Activated CD4-positive, alpha-beta T cell treated with anti-CD3 and anti-CD28 coated beads, Interleukin-2, amount 10 ng/mL, durations not matched to agents 7 days and 5 days (primary cell): ENCODE results near the gene DNAJC13. TPM values are rescaled to one million over a fixed set of nuclear protein-coding genes. Genes with fewer than 3 reads are reported as not detected.
"Not testable (repeated sequence)": the region's sequence is repeated elsewhere in the genome, so short reads cannot be mapped to it uniquely, and the experiment has no call there.

Experiments
- CTCF ChIA-PET: fragments of 350-600 bp; sonication (Branson Sonifier 250); formaldehyde crosslinking; loops from one replicate; lab custom pipeline; 2021; ENCODE audit warnings: antibody characterized with exemption; lab: Charles Lee
- POLR2A ChIA-PET: fragments of 350-600 bp; sonication (Branson Sonifier 250); formaldehyde crosslinking; loops from one replicate; lab custom pipeline; 2021; ENCODE audit warnings: antibody characterized with exemption; lab: Charles Lee
- DNase-seq: peaks from one replicate; pipeline ENCODE4 v3.0.0-alpha.2; 2020
- H3K27ac Mint-ChIP-seq: one replicate; pipeline ENCODE4 v1.8.0; 2021; ENCODE audit warnings: mild to moderate bottlenecking, moderate library complexity, mixed read lengths
- H3K27me3 Mint-ChIP-seq: one replicate; pipeline ENCODE4 v1.8.0; 2021; ENCODE audit warnings: mixed read lengths
- H3K36me3 Mint-ChIP-seq: one replicate; pipeline ENCODE4 v1.8.0; 2021; ENCODE audit warnings: low read depth, mixed read lengths
- H3K4me1 Mint-ChIP-seq: one replicate; pipeline ENCODE4 v1.8.0; 2021; ENCODE audit warnings: mixed read lengths
- H3K4me3 Mint-ChIP-seq: one replicate; pipeline ENCODE4 v1.8.0; 2021; ENCODE audit warnings: mild to moderate bottlenecking, moderate library complexity, mixed read lengths
- H3K9me3 Mint-ChIP-seq: one replicate; pipeline ENCODE4 v1.8.0; 2021; ENCODE audit warnings: mixed read lengths
- total RNA-seq, 2 experiments: library from RNA; stranded (reverse); gene quantifications; one replicate each; pipeline ENCODE4 v1.2.3, GENCODE V29; 2021

Gene DNAJC13
- total RNA-seq, 2 experiments from 2014 or later = 37.3 to 38.6 TPM

GRCh38 chr3:132392675-132393074 is 24.6 kb upstream of the DNAJC13 start:
- CTCF ChIA-PET = not testable (repeated sequence)

GRCh38 chr3:132394320-132394719 is 23.0 kb upstream of the DNAJC13 start:
- H3K4me1 Mint-ChIP-seq = no peaks in the 10 kb centered on the region
- H3K27ac Mint-ChIP-seq = no peak overlapping the region
- peaks cover 9% of the 10 kb centered on the region for H3K27me3 Mint-ChIP-seq
- H3K4me3 Mint-ChIP-seq = no peak overlapping the region
- CTCF ChIA-PET = no interaction called here
- POLR2A ChIA-PET = no interaction called here
- H3K9me3 Mint-ChIP-seq = no peaks in the 10 kb centered on the region
- H3K36me3 Mint-ChIP-seq = no peaks in the 10 kb centered on the region
- DNase-seq = no peak

More at GRCh38 chr3:132392675-132393074, 24.6 kb upstream of the DNAJC13 start:
- H3K4me1 Mint-ChIP-seq, H3K27ac Mint-ChIP-seq, H3K36me3 Mint-ChIP-seq, DNase-seq, H3K27me3 Mint-ChIP-seq, POLR2A ChIA-PET, H3K4me3 Mint-ChIP-seq, H3K9me3 Mint-ChIP-seq: not testable (repeated sequence)

GRCh38 chr3:132395126-132395525 is 22.2 kb upstream of the DNAJC13 start:
- Mint-ChIP-seq H3K4me3 (no peak overlapping the region), H3K36me3 (no peaks in the 10 kb centered on the region), H3K4me1 (no peaks in the 10 kb centered on the region), H3K9me3 (no peaks in the 10 kb centered on the region), H3K27ac (no peak overlapping the region), H3K27me3 (peaks cover 9% of the 10 kb centered on the region)
- no peak for DNase-seq
- ChIA-PET POLR2A (no interaction called here), CTCF (no interaction called here)

GRCh38 chr3:132396255-132396654 is 21.0 kb upstream of the DNAJC13 start:
- no peaks in the 10 kb centered on the region for H3K9me3 Mint-ChIP-seq
- CTCF ChIA-PET = no interaction called here
- no peak for DNase-seq
- peaks cover 9% of the 10 kb centered on the region for H3K27me3 Mint-ChIP-seq
- H3K4me3 Mint-ChIP-seq = no peak overlapping the region
- no peaks in the 10 kb centered on the region for H3K36me3 Mint-ChIP-seq
- POLR2A ChIA-PET = no interaction called here
- H3K27ac Mint-ChIP-seq = no peak overlapping the region
- H3K4me1 Mint-ChIP-seq = no peaks in the 10 kb centered on the region

- H3K9me3 Mint-ChIP-seq, POLR2A ChIA-PET, H3K27me3 Mint-ChIP-seq, H3K36me3 Mint-ChIP-seq, H3K4me1 Mint-ChIP-seq, H3K27ac Mint-ChIP-seq, H3K4me3 Mint-ChIP-seq, DNase-seq: not testable (repeated sequence)
- CTCF ChIA-PET = interaction anchor here (1.3 to 1.6 kb wide), 2 partner anchors 11 to 45 kb away, joined by 3 to 4 read pairs; no protein-coding TSS in a partner anchor
These were observed 20.5 kb upstream of the DNAJC13 start for GRCh38 chr3:132396776-132397175.

- Mint-ChIP-seq H3K27me3 (peaks cover 14% of the 10 kb centered on the region), H3K4me3 (no peak overlapping the region), H3K36me3 (no peaks in the 10 kb centered on the region), H3K9me3 (no peaks in the 10 kb centered on the region), H3K4me1 (no peaks in the 10 kb centered on the region), H3K27ac (no peak overlapping the region)
- CTCF ChIA-PET = interaction anchor here (1.0 to 1.4 kb wide), 2 partner anchors 21 to 48 kb away, joined by 3 to 4 read pairs; no protein-coding TSS in a partner anchor
- POLR2A ChIA-PET = interaction anchor here (0.6 kb wide), 1 partner anchor 40 kb away, joined by 3 read pairs; no protein-coding TSS in a partner anchor
- DNase-seq = peak; percentile 39
These were observed 18.0 kb upstream of the DNAJC13 start for GRCh38 chr3:132399054-132399929.

GRCh38 chr3:132401255-132401654 is 16.0 kb upstream of the DNAJC13 start:
- ChIA-PET POLR2A (interaction anchor here (0.6 kb wide), 1 partner anchor 41 kb away, joined by 3 read pairs; no protein-coding TSS in a partner anchor), CTCF (no interaction called here)
- Mint-ChIP-seq H3K36me3 (no peaks in the 10 kb centered on the region), H3K27ac (no peak overlapping the region), H3K4me1 (no peaks in the 10 kb centered on the region), H3K9me3 (no peaks in the 10 kb centered on the region), H3K27me3 (peaks cover 16% of the 10 kb centered on the region), H3K4me3 (no peak overlapping the region)
- no peak for DNase-seq

GRCh38 chr3:132404276-132404675 is 13.0 kb upstream of the DNAJC13 start:
- H3K27ac Mint-ChIP-seq = no peak overlapping the region
- no peak for DNase-seq
- H3K9me3 Mint-ChIP-seq = no peaks in the 10 kb centered on the region
- no peaks in the 10 kb centered on the region for H3K36me3 Mint-ChIP-seq
- H3K4me3 Mint-ChIP-seq = no peak overlapping the region
- ChIA-PET CTCF (interaction anchor here (0.7 to 1.0 kb wide), 2 partner anchors 25 to 44 kb away, joined by 3 read pairs; no protein-coding TSS in a partner anchor), POLR2A (no interaction called here)
- peaks cover 21% of the 10 kb centered on the region for H3K27me3 Mint-ChIP-seq
- no peaks in the 10 kb centered on the region for H3K4me1 Mint-ChIP-seq

GRCh38 chr3:132405188-132405587 is 12.1 kb upstream of the DNAJC13 start:
- H3K36me3 Mint-ChIP-seq = no peaks in the 10 kb centered on the region
- H3K4me1 Mint-ChIP-seq = no peaks in the 10 kb centered on the region
- no peaks in the 10 kb centered on the region for H3K9me3 Mint-ChIP-seq
- ChIA-PET CTCF (interaction anchor here (0.6 kb wide), 1 partner anchor 104 kb away, joined by 3 read pairs; no protein-coding TSS in a partner anchor), POLR2A (no interaction called here)
- no peak overlapping the region for H3K27ac Mint-ChIP-seq
- peaks cover 21% of the 10 kb centered on the region for H3K27me3 Mint-ChIP-seq
- no peak overlapping the region for H3K4me3 Mint-ChIP-seq
- no peak for DNase-seq

- H3K27ac Mint-ChIP-seq = no peak overlapping the region
- POLR2A ChIA-PET = no interaction called here
- CTCF ChIA-PET = interaction anchor here (0.6 kb wide), 1 partner anchor 104 kb away, joined by 3 read pairs; no protein-coding TSS in a partner anchor
- peaks cover 24% of the 10 kb centered on the region for H3K27me3 Mint-ChIP-seq
- H3K9me3 Mint-ChIP-seq = no peaks in the 10 kb centered on the region
- H3K4me3 Mint-ChIP-seq = no peak overlapping the region
- H3K4me1 Mint-ChIP-seq = no peaks in the 10 kb centered on the region
- no peaks in the 10 kb centered on the region for H3K36me3 Mint-ChIP-seq
- DNase-seq = no peak
These were observed 11.5 kb upstream of the DNAJC13 start for GRCh38 chr3:132405609-132406299.

- POLR2A ChIA-PET = no interaction called here
- H3K9me3 Mint-ChIP-seq = no peaks in the 10 kb centered on the region
- no peak overlapping the region for H3K4me3 Mint-ChIP-seq
- H3K4me1 Mint-ChIP-seq = no peaks in the 10 kb centered on the region
- no peaks in the 10 kb centered on the region for H3K36me3 Mint-ChIP-seq
- DNase-seq = no peak
- H3K27ac Mint-ChIP-seq = no peak overlapping the region
- CTCF ChIA-PET = no interaction called here
- H3K27me3 Mint-ChIP-seq = peaks cover 27% of the 10 kb centered on the region
These were observed 10.7 kb upstream of the DNAJC13 start for GRCh38 chr3:132406587-132406986.

- Mint-ChIP-seq H3K27me3 (peaks cover 27% of the 10 kb centered on the region), H3K4me3 (no peak overlapping the region), H3K9me3 (no peaks in the 10 kb centered on the region), H3K27ac (no peak overlapping the region), H3K4me1 (no peaks in the 10 kb centered on the region), H3K36me3 (no peaks in the 10 kb centered on the region)
- POLR2A ChIA-PET = no interaction called here
- CTCF ChIA-PET = no interaction called here
- no peak for DNase-seq
These were observed 10.3 kb upstream of the DNAJC13 start for GRCh38 chr3:132407025-132407424.

GRCh38 chr3:132414841-132415240 is 2.5 kb upstream of the DNAJC13 start:
- H3K4me1 Mint-ChIP-seq = peaks cover 22% of the 10 kb centered on the region
- H3K36me3 Mint-ChIP-seq = peaks cover 2% of the 10 kb centered on the region
- ChIA-PET POLR2A (no interaction called here), CTCF (no interaction called here)
- H3K27ac Mint-ChIP-seq = no peak overlapping the region
- peaks cover 6% of the 10 kb centered on the region for H3K27me3 Mint-ChIP-seq
- no peaks in the 10 kb centered on the region for H3K9me3 Mint-ChIP-seq
- DNase-seq = no peak
- H3K4me3 Mint-ChIP-seq = no peak overlapping the region
